ENCODE data around the gene CDC20.
A peak's percentile ranks its signal among the peaks of the same experiment; 100 is the strongest.

- peak; percentile 74 for TF ChIP-seq CREB1 (CRISPR knock-in tag; IDR thresholded peaks at IDR 0.05; ENCODE audit: low read depth)
- no peak for TF ChIP-seq CTCF (conservative IDR thresholded peaks at IDR 0.05; ENCODE audit: low read depth in 2 of 2)
These were observed 9.8 kb upstream of the CDC20 start for GRCh38 chr1:43348809-43349593.

All from GM23338 (cell line).